IMR-90 (cell line): ENCODE data around the gene TTC7B.

Source experiments
- CEBPB ChIP-seq: IDR thresholded peaks from 2 replicates; pipeline ENCODE4 v1.6.1; 2012; ENCODE audit warnings: low read depth, low read length, improper control_type of control experiment
- FOS ChIP-seq: fragments of 150-350 bp; IDR thresholded peaks from 2 replicates; pipeline ENCODE4 v1.6.1; 2016; ENCODE audit warnings: low read depth, low read length
- MXI1 ChIP-seq: IDR thresholded peaks from 2 replicates; pipeline ENCODE4 v1.6.1; 2012; ENCODE audit warnings: low read depth, mild to moderate bottlenecking, low read length, moderate library complexity, borderline replicate concordance
- POLR2A ChIP-seq: IDR thresholded peaks from 2 replicates; pipeline ENCODE4 v1.6.1; 2012; ENCODE audit warnings: mild to moderate bottlenecking, low read depth, low read length
- RAD21 ChIP-seq: IDR thresholded peaks from 2 replicates; pipeline ENCODE4 v1.6.1; 2012; ENCODE audit warnings: low read length, improper control_type of control experiment
- RFX5 ChIP-seq: IDR thresholded peaks from 2 replicates; pipeline ENCODE4 v1.8.0; 2012; ENCODE audit warnings: low read depth, mild to moderate bottlenecking, low read length, moderate library complexity
- SMC3 ChIP-seq: fragments of 150-350 bp; IDR thresholded peaks from 2 replicates; pipeline ENCODE4 v1.6.1; 2016; ENCODE audit warnings: low read depth, mild to moderate bottlenecking, antibody characterized with exemption, low read length, moderate library complexity
- USF2 ChIP-seq: fragments of 150-350 bp; IDR thresholded peaks from 2 replicates; pipeline ENCODE4 v1.6.1; 2017; ENCODE audit warnings: mild to moderate bottlenecking, antibody characterized with exemption, low read length, low read depth
- TF ChIP-seq, protein P1 (sequence below): conservative IDR thresholded peaks from 2 replicates; pipeline ENCODE4 v1.5.1; 2012; ENCODE audit warnings: mild to moderate bottlenecking, low read depth, low read length, improper control_type of control experiment

DNA sequence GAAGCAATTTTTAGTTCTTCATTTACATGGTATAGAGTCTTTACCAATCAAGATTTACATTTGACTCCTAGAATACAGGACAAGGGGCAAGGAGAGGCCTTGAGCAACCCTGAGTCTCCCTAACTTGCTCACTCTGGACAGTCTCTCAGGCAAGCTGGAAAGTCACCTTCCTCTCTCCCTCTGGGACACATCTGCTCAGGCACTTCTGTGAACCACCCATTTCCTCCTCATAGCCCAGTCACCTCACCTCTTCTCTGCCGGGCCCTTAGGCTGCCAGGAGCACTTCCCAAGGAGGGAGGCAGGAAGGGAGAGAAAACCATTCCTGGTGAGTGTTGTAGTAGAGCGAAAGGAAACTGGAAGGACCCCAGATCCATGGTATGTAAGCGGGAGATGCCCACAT lies 202.8 kb downstream of the TTC7B start:
- TF ChIP-seq, protein P1, sequence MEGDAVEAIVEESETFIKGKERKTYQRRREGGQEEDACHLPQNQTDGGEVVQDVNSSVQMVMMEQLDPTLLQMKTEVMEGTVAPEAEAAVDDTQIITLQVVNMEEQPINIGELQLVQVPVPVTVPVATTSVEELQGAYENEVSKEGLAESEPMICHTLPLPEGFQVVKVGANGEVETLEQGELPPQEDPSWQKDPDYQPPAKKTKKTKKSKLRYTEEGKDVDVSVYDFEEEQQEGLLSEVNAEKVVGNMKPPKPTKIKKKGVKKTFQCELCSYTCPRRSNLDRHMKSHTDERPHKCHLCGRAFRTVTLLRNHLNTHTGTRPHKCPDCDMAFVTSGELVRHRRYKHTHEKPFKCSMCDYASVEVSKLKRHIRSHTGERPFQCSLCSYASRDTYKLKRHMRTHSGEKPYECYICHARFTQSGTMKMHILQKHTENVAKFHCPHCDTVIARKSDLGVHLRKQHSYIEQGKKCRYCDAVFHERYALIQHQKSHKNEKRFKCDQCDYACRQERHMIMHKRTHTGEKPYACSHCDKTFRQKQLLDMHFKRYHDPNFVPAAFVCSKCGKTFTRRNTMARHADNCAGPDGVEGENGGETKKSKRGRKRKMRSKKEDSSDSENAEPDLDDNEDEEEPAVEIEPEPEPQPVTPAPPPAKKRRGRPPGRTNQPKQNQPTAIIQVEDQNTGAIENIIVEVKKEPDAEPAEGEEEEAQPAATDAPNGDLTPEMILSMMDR = no peak
- no peak for TF ChIP-seq FOS
- TF ChIP-seq USF2 = no peak
- TF ChIP-seq RAD21 = no peak
- TF ChIP-seq RFX5 = no peak
- no peak for TF ChIP-seq POLR2A
- no peak for TF ChIP-seq CEBPB
- TF ChIP-seq MXI1 = no peak
- no peak for TF ChIP-seq SMC3
